Measurements from ENCODE around the gene FANCI. TPM values are rescaled to one million over a fixed set of nuclear protein-coding genes. Genes with fewer than 3 reads are reported as not detected.

FANCI gene
- polyA plus RNA-seq, 1 experiment = 13.2 TPM

DNA sequence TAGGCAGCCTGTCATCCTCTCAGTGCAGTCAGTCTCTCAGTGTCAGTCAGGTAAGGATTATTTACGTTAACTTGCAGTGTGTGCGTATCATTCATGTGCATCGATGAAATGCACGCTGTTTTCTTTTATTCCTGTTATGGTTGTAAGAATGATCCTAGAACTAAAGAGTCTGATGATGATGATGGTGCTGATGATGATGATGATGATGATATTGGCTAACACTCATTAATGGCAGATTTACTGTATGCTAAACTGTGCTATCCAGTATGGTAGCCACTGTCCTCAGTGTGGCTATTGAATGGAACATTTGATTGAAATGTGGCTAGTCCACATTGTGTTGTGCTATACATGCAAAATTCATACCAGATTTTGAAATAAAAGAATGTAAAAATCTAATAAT, 39.4 kb downstream of the FANCI start:
- POLR2A ChIA-PET = no interaction called here
- Histone ChIP-seq H3K9me3 (ENCODE audit: control insufficient read depth, insufficient read depth, low read length) (no peaks in the 10 kb centered on the region), H3K27ac (ENCODE audit: low read depth, low read length) (no peak overlapping the region), H3K4me3 (ENCODE audit: low read depth, low read length) (no peak overlapping the region), H3K27me3 (ENCODE audit: control insufficient read depth, insufficient read depth, low read length) (no peaks in the 10 kb centered on the region)
- TF ChIP-seq, protein P1, sequence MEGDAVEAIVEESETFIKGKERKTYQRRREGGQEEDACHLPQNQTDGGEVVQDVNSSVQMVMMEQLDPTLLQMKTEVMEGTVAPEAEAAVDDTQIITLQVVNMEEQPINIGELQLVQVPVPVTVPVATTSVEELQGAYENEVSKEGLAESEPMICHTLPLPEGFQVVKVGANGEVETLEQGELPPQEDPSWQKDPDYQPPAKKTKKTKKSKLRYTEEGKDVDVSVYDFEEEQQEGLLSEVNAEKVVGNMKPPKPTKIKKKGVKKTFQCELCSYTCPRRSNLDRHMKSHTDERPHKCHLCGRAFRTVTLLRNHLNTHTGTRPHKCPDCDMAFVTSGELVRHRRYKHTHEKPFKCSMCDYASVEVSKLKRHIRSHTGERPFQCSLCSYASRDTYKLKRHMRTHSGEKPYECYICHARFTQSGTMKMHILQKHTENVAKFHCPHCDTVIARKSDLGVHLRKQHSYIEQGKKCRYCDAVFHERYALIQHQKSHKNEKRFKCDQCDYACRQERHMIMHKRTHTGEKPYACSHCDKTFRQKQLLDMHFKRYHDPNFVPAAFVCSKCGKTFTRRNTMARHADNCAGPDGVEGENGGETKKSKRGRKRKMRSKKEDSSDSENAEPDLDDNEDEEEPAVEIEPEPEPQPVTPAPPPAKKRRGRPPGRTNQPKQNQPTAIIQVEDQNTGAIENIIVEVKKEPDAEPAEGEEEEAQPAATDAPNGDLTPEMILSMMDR (IDR thresholded peaks at IDR 0.05; ENCODE audit: low read depth, low read length) = no peak
- DNase-seq (ENCODE audit: low read depth, low spot score) = no peak
- CTCF ChIA-PET = interaction anchor here (0.6 kb wide), 1 partner anchor 36 kb away, joined by 3 read pairs; no protein-coding TSS in a partner anchor

DNA sequence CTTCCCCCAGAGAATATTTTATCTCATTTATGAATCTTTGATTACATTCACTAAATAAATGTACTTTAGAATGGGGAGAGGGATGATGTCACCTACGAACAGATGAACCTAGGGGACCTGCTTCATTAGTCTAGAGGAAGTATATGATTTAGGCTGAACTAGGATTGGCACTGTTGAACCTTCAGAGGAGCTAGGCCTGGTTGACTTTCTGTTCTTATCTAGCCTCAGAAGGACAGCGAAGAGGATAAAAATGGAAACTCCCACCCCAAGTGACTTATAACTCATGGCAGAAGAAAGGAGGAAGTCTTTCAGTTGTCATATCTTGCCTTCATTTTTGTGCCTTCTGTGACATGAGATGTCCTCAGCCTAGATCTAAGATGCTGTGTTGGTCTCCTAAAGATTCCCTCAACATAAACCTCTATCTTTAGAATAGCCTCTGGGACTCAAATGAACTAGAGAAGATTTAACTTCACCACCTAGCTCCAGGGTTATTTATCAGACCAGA, 48.2 kb downstream of the FANCI start:
- DNase-seq (ENCODE audit: low read depth, low spot score) = no peak
- H3K4me3 ChIP-seq (ENCODE audit: low read depth, low read length) = no peak overlapping the region
- no peaks in the 10 kb centered on the region for H3K27me3 ChIP-seq (ENCODE audit: control insufficient read depth, insufficient read depth, low read length)
- POLR2A ChIA-PET = no interaction called here
- TF ChIP-seq, protein P1 (IDR thresholded peaks at IDR 0.05; ENCODE audit: low read depth, low read length) = no peak
- no peaks in the 10 kb centered on the region for H3K9me3 ChIP-seq (ENCODE audit: control insufficient read depth, insufficient read depth, low read length)
- H3K27ac ChIP-seq (ENCODE audit: low read depth, low read length) = no peak overlapping the region
- CTCF ChIA-PET = interaction anchor here (0.6 to 2.3 kb wide), 4 partner anchors 26 to 85 kb away, joined by 3 to 11 read pairs (median 4); no protein-coding TSS in a partner anchor

GRCh38 chr15:89293012-89293411, 49.2 kb downstream of the FANCI start:
- Histone ChIP-seq H3K4me3 (ENCODE audit: low read depth, low read length) (no peak overlapping the region), H3K9me3 (ENCODE audit: control insufficient read depth, insufficient read depth, low read length) (no peaks in the 10 kb centered on the region), H3K27ac (ENCODE audit: low read depth, low read length) (no peak overlapping the region), H3K27me3 (ENCODE audit: control insufficient read depth, insufficient read depth, low read length) (no peaks in the 10 kb centered on the region)
- TF ChIP-seq, protein P1 (IDR thresholded peaks at IDR 0.05; ENCODE audit: low read depth, low read length) = no peak
- no peak for DNase-seq (ENCODE audit: low read depth, low spot score)
- POLR2A ChIA-PET = no interaction called here
- CTCF ChIA-PET = interaction anchor here (2.3 kb wide), 1 partner anchor 86 kb away, joined by 11 read pairs; no protein-coding TSS in a partner anchor

DNA sequence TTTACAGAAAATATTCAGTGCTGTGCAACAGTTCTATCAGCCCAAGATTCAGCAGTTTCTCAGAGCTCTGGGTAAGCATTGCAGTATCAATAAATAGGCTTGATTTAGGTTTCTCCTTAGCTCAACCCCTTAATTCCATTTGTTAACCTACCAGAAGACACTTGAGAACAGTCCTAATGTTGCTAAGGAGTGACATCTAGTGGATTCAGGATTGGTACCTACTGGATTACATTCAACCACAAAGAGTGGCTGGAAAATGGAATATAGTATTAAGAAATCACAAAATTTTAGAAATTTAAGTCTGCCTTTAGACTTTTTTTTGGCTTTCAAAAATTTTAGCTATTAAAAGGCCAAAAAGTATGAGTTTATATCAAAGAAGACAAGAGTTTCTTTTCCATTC, 56.1 kb downstream of the FANCI start:
- CTCF ChIA-PET = interaction anchor here (0.6 to 6.6 kb wide), 17 partner anchors 11 to 242 kb away, joined by 3 to 108 read pairs (median 4); no protein-coding TSS in a partner anchor
- POLR2A ChIA-PET = no interaction called here

More for the DNA sequence above, 56.1 kb downstream of the FANCI start:
- no peak overlapping the region for H3K4me3 ChIP-seq (ENCODE audit: low read depth, low read length)
- no peak overlapping the region for H3K27ac ChIP-seq (ENCODE audit: low read depth, low read length)
- DNase-seq (ENCODE audit: low read depth, low spot score) = peak; percentile 13
- TF ChIP-seq, protein P1 (IDR thresholded peaks at IDR 0.05; ENCODE audit: low read depth, low read length) = peak; percentile 45
- H3K9me3 ChIP-seq (ENCODE audit: control insufficient read depth, insufficient read depth, low read length) = no peaks in the 10 kb centered on the region; the same call in 1 of the 2 replicates
- no peaks in the 10 kb centered on the region for H3K27me3 ChIP-seq (ENCODE audit: control insufficient read depth, insufficient read depth, low read length)
